Measurements from ENCODE around the gene PPP4C.

Gene PPP4C

GRCh38 chr16:30063278-30063892 is 12.4 kb upstream of the PPP4C start:
- peaks cover 39% of the 10 kb centered on the region for H3K36me3 ChIP-seq (ENCODE audit: low read depth)
- no peaks in the 10 kb centered on the region for H3K27me3 ChIP-seq (ENCODE audit: insufficient read depth, poor library complexity, severe bottlenecking)
- peaks cover 12% of the 10 kb centered on the region for H3K4me1 ChIP-seq (ENCODE audit: insufficient read depth, poor library complexity, severe bottlenecking)
- H3K4me3 ChIP-seq (ENCODE audit: severe bottlenecking): peak overlapping the region; percentile 82
- H3K27ac ChIP-seq (ENCODE audit: poor library complexity, severe bottlenecking): peak overlapping the region; percentile 93
- no peak for ATAC-seq (ENCODE audit: low read depth)
- H3K9me3 ChIP-seq (ENCODE audit: severe bottlenecking): no peaks in the 10 kb centered on the region
- no peak for DNase-seq (ENCODE audit: low spot score)
- TF ChIP-seq, protein P1, sequence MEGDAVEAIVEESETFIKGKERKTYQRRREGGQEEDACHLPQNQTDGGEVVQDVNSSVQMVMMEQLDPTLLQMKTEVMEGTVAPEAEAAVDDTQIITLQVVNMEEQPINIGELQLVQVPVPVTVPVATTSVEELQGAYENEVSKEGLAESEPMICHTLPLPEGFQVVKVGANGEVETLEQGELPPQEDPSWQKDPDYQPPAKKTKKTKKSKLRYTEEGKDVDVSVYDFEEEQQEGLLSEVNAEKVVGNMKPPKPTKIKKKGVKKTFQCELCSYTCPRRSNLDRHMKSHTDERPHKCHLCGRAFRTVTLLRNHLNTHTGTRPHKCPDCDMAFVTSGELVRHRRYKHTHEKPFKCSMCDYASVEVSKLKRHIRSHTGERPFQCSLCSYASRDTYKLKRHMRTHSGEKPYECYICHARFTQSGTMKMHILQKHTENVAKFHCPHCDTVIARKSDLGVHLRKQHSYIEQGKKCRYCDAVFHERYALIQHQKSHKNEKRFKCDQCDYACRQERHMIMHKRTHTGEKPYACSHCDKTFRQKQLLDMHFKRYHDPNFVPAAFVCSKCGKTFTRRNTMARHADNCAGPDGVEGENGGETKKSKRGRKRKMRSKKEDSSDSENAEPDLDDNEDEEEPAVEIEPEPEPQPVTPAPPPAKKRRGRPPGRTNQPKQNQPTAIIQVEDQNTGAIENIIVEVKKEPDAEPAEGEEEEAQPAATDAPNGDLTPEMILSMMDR (IDR thresholded peaks at IDR 0.05; ENCODE audit: poor library complexity, severe bottlenecking): no peak

DNA sequence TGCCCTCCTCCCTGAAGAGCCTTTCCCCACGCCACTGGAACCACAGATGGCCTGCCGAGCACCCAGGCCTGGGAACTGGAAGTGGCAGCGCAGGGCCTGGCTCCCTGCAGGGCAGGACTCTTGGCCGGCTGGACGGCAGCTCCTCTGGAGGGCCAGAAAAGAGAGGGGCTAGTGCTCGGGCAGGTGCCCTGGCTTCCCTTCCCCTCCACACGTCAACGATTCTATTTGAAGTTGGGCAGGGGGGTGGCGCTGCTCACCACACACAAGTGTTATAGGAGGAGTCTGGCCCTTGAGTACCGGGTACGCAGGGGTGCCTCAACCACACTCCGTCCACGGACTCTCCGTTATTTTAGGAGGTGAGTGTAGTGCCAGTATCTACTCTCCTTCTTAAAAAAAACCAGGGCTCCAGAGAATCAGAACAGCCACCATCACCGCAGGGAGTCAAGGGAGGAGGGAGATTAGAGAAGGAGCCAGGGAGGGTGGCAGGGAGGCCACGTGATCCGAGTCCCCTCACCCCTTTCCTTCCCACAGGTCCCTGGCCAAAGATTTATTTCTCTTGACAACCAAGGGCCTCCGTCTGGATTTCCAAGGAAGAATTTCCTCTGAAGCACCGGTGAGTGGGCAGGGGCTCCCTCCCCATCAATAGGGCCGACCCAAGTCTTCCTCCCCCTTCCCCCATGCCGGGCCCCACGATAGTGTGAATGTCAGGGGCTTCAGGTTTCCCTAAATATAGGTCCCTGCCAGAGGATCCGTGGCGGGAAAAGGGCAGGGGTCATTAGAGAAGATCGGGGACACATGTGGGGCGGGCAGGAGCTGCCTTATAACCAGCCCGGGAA is 11.7 kb upstream of the PPP4C start:
- Histone ChIP-seq H3K9me3 (ENCODE audit: severe bottlenecking) (no peaks in the 10 kb centered on the region), H3K4me1 (ENCODE audit: insufficient read depth, poor library complexity, severe bottlenecking) (peaks cover 12% of the 10 kb centered on the region), H3K36me3 (ENCODE audit: low read depth) (peaks cover 40% of the 10 kb centered on the region), H3K4me3 (ENCODE audit: severe bottlenecking) (peak overlapping the region; percentile 82), H3K27ac (ENCODE audit: poor library complexity, severe bottlenecking) (peak overlapping the region; percentile 93), H3K27me3 (ENCODE audit: insufficient read depth, poor library complexity, severe bottlenecking) (no peaks in the 10 kb centered on the region)
- ATAC-seq (ENCODE audit: low read depth) (no peak), DNase-seq (ENCODE audit: low spot score) (no peak)
- TF ChIP-seq, protein P1 (IDR thresholded peaks at IDR 0.05; ENCODE audit: poor library complexity, severe bottlenecking): peak; percentile 36

DNA sequence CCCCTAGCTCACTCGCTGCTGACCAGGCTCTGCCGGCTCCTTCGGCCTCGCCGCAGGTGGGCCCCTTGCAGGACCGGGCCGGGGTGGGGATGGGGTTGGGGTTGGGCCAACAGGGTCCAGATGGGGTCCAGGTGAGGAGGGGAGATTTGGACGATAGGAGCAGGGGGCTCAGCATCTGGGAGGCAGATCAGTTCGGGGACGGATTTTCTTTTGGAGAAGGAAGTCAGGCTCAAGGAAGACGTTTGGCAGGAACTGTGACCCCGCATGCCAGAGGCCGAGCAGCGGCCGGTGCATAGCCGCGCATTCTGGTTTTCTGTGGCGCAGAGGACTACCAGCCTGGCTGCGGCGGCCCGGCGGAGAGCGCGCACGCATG is 11.1 kb upstream of the PPP4C start:
- H3K4me1 ChIP-seq (ENCODE audit: insufficient read depth, poor library complexity, severe bottlenecking): peaks cover 12% of the 10 kb centered on the region
- peak overlapping the region; percentile 82 for H3K4me3 ChIP-seq (ENCODE audit: severe bottlenecking)
- H3K9me3 ChIP-seq (ENCODE audit: severe bottlenecking): no peaks in the 10 kb centered on the region
- TF ChIP-seq, protein P1 (IDR thresholded peaks at IDR 0.05; ENCODE audit: poor library complexity, severe bottlenecking): no peak
- H3K27me3 ChIP-seq (ENCODE audit: insufficient read depth, poor library complexity, severe bottlenecking): no peaks in the 10 kb centered on the region
- peak overlapping the region; percentile 93 for H3K27ac ChIP-seq (ENCODE audit: poor library complexity, severe bottlenecking)
- DNase-seq (ENCODE audit: low spot score) (no peak), ATAC-seq (ENCODE audit: low read depth) (no peak)
- peaks cover 43% of the 10 kb centered on the region for H3K36me3 ChIP-seq (ENCODE audit: low read depth)

DNA sequence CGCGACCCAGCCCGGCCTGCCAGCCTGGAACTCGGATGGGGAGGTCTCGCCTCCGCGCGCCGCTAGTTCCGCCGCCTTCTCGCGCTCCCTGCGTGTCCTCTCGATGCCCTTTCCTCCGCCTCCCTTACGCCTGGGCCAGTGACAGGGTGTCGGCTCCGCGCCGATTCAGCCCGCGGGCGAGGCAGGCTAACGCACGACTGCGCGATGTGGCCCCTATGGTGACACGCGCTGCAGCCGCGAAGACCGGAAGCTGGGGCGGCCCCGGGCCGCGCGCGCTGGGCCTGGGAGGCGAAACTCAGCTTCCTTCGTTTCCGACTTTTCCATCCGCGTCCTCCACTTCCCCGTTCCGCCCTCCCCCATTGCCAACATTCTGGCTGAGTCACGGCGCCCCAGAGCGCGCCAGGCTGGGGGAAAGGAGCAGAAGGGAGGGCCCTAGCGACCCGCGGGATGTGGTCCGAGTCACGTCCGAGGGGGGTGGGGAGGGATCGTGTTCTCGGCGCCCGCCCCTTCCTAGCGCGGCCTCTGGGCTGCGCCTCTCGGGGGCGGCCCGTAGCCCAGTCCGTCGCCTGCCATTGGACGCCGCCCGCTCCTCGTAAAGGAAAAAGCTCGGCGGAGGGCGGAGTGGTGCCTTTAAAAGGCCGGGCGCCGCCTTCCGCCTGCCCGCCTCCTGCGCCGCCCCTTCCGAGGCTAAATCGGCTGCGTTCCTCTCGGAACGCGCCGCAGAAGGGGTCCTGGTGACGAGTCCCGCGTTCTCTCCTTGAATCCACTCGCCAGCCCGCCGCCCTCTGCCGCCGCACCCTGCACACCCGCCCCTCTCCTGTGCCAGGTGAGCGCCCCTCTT is 10.5 kb upstream of the PPP4C start, which contains the start of gene ALDOA:
Gene ALDOA (plus strand): TSS at position 659 of the 841 bp plus-strand sequence. CDS start 1,138 bp downstream, outside the sequence.
- Histone ChIP-seq H3K4me3 (ENCODE audit: severe bottlenecking) (peak within 1 kb of the TSS; percentile 82), H3K4me1 (ENCODE audit: insufficient read depth, poor library complexity, severe bottlenecking) (peaks cover 12% of the 10 kb centered on the region), H3K27ac (ENCODE audit: poor library complexity, severe bottlenecking) (peak within 1 kb of the TSS; percentile 93), H3K27me3 (ENCODE audit: insufficient read depth, poor library complexity, severe bottlenecking) (no peaks in the 10 kb centered on the region), H3K9me3 (ENCODE audit: severe bottlenecking) (no peaks in the 10 kb centered on the region), H3K36me3 (ENCODE audit: low read depth) (peaks cover 47% of the 10 kb centered on the region)
- DNase-seq (ENCODE audit: low spot score) (peak; percentile 99), ATAC-seq (ENCODE audit: low read depth) (peak; percentile 88)
- TF ChIP-seq, protein P1 (IDR thresholded peaks at IDR 0.05; ENCODE audit: poor library complexity, severe bottlenecking): no peak

All from RWPE2 (cell line).